ENCODE results near the gene ROR1. TPM values are rescaled to one million over a fixed set of nuclear protein-coding genes. Genes with fewer than 3 reads are reported as not detected.

Gene ROR1
- total RNA-seq, 4 donors from 2014 or later = 5.1 to 7.3 (median 6.5) TPM

DNA sequence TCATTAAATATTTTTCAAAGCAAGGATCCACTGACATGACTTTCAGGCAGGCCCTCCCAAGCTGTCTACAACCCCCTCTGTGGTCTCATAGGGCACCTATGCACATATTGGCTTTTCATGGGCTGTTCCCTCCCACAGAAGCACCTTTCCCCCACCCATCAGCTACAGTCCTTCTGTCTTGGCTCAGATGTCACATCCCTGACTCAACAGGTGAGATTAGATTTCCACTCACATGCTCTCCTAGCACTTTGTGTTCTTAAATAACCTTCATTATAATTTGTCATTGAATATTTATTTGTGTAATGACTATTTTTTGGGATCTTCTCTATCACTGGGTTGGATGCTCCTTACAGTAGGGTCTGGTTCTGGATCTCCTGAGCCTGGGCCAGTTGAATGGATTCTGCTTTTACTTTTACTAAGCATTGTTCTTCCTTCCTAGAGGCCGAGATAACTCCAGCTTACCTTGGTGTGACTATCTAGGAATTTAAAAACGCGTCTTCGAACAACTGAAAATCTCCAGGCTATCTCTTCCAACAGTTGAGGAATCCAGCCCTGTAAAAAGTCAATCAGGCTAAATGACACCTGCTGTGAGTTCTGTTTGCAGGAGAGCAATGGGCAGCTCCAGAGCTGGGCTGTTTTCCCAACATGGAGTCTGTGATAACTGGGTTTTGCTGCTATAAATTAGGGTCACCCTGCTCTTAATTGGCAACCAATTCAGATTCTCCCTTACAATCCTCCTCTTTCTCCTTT, 16.2 kb downstream of the ROR1 start:
- TF ChIP-seq EP300 (IDR thresholded peaks at IDR 0.05) = no peak
- TF ChIP-seq POLR2A (IDR thresholded peaks at IDR 0.05; ENCODE audit: low read depth) = no peak
- TF ChIP-seq POLR2AphosphoS5 (IDR thresholded peaks at IDR 0.05) = no peak
- TF ChIP-seq, protein P1, sequence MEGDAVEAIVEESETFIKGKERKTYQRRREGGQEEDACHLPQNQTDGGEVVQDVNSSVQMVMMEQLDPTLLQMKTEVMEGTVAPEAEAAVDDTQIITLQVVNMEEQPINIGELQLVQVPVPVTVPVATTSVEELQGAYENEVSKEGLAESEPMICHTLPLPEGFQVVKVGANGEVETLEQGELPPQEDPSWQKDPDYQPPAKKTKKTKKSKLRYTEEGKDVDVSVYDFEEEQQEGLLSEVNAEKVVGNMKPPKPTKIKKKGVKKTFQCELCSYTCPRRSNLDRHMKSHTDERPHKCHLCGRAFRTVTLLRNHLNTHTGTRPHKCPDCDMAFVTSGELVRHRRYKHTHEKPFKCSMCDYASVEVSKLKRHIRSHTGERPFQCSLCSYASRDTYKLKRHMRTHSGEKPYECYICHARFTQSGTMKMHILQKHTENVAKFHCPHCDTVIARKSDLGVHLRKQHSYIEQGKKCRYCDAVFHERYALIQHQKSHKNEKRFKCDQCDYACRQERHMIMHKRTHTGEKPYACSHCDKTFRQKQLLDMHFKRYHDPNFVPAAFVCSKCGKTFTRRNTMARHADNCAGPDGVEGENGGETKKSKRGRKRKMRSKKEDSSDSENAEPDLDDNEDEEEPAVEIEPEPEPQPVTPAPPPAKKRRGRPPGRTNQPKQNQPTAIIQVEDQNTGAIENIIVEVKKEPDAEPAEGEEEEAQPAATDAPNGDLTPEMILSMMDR (IDR thresholded peaks at IDR 0.05) = no peak
- no peak for DNase-seq (ENCODE audit: extremely low spot score)
- intact Hi-C loops (cut with DNase I) = no loop called here
- Histone ChIP-seq H3K4me3 (no peak overlapping the region), H3K4me1 (peaks cover 0 to 16% (median 0%) of the 10 kb centered on the region in 4 donors), H3K9me3 (no peaks in the 10 kb centered on the region), H3K27me3 (no peaks in the 10 kb centered on the region), H3K27ac (replicated peaks in 1 of 4) (no peak overlapping the region), H3K36me3 (no peaks in the 10 kb centered on the region)
- 93% methylated on average over 4 of the region's 4 CpGs for WGBS

GRCh38 chr1:63790989-63791388, 17.2 kb downstream of the ROR1 start:
- TF ChIP-seq, protein P1 (IDR thresholded peaks at IDR 0.05) = no peak
- TF ChIP-seq POLR2A (IDR thresholded peaks at IDR 0.05; ENCODE audit: low read depth) = no peak
- TF ChIP-seq EP300 (IDR thresholded peaks at IDR 0.05) = no peak
- no peak for TF ChIP-seq POLR2AphosphoS5 (IDR thresholded peaks at IDR 0.05)
- H3K27me3 ChIP-seq = no peaks in the 10 kb centered on the region
- intact Hi-C loops (cut with DNase I) = no loop called here
- H3K27ac ChIP-seq (replicated peaks in 1 of 4) = no peak overlapping the region
- H3K36me3 ChIP-seq = no peaks in the 10 kb centered on the region
- H3K4me3 ChIP-seq = no peak overlapping the region
- 75% methylated on average over 1 of the region's 1 CpG for WGBS
- no peaks in the 10 kb centered on the region for H3K9me3 ChIP-seq
- peaks cover 0 to 16% (median 0%) of the 10 kb centered on the region in 4 donors for H3K4me1 ChIP-seq
- DNase-seq (ENCODE audit: extremely low spot score) = no peak

GRCh38 chr1:63792152-63792551, 18.3 kb downstream of the ROR1 start:
- intact Hi-C loops (cut with DNase I) = no loop called here
- H3K4me3 ChIP-seq = no peak overlapping the region
- DNase-seq (ENCODE audit: extremely low spot score) = no peak
- TF ChIP-seq EP300 (IDR thresholded peaks at IDR 0.05) (no peak), POLR2A (IDR thresholded peaks at IDR 0.05; ENCODE audit: low read depth) (no peak), POLR2AphosphoS5 (IDR thresholded peaks at IDR 0.05) (no peak)
- TF ChIP-seq, protein P1 (IDR thresholded peaks at IDR 0.05) = no peak
- H3K27ac ChIP-seq (replicated peaks in 1 of 4) = no peak overlapping the region
- H3K9me3 ChIP-seq = no peaks in the 10 kb centered on the region
- H3K4me1 ChIP-seq = peaks cover 0 to 16% (median 0%) of the 10 kb centered on the region in 4 donors
- H3K36me3 ChIP-seq = no peaks in the 10 kb centered on the region
- H3K27me3 ChIP-seq = no peaks in the 10 kb centered on the region
- 80% methylated on average over 4 of the region's 4 CpGs for WGBS

DNA sequence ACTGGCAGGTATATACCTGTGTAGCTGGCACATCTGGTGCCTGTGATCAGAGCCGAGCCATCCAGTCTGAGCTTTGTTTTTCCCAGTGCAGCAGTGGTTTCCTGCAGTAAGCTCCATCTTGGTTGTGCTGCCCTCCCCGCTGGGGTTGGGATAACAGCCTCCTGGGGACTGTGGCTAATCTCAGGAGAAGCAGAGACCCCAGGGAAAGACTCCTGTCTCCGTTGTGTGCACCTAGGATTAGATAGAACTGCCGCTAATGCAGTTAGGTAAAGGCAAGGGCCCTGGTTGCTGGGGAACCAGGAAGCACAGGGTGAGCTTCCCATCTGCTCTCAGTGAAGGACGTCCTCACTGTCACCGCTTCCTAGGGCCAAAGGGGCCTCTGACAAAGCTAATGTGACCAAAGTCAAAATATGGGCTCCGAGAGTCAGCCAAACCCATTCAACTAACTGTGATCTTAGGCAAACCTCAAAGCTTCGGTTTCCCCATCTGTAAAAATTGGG, 20.0 kb downstream of the ROR1 start:
- H3K4me1 ChIP-seq = peaks cover 0 to 9% (median 0%) of the 10 kb centered on the region in 4 donors
- 95% methylated on average over 8 of the region's 8 CpGs for WGBS
- H3K36me3 ChIP-seq = no peaks in the 10 kb centered on the region
- no peaks in the 10 kb centered on the region for H3K27me3 ChIP-seq
- no peak overlapping the region for H3K27ac ChIP-seq (replicated peaks in 1 of 4)
- TF ChIP-seq POLR2AphosphoS5 (IDR thresholded peaks at IDR 0.05) = no peak
- TF ChIP-seq, protein P1 (IDR thresholded peaks at IDR 0.05) = no peak
- TF ChIP-seq POLR2A (IDR thresholded peaks at IDR 0.05; ENCODE audit: low read depth) = no peak
- no peak for TF ChIP-seq EP300 (IDR thresholded peaks at IDR 0.05)
- no peaks in the 10 kb centered on the region for H3K9me3 ChIP-seq
- H3K4me3 ChIP-seq = no peak overlapping the region
- intact Hi-C loops (cut with DNase I) = no loop called here
- DNase-seq (ENCODE audit: extremely low spot score) = no peak
